HepG2 (cell line): ENCODE results near the gene PGAP3. TPM values are rescaled to one million over a fixed set of nuclear protein-coding genes. Genes with fewer than 3 reads are reported as not detected.

Experiments
- ATAC-seq: fragments of 200-7000 bp; cut with Tn5 transposase; 3 replicates; pipeline ENCODE4 v1.9.1; 2020; ENCODE audit warnings: mild to moderate bottlenecking, moderate library complexity
- BruUV-seq: library from RNA; stranded (reverse); fragments of 400-500 nt; replicated peaks from 2 replicates; lab custom pipeline; 2021; lab: Mats Ljungman, UMichigan
- CTCF ChIA-PET: fragments of 300-600 bp; formaldehyde crosslinking; extraction: SDS; loops from one replicate; lab custom pipeline; 2021; ENCODE audit warnings: low total read pairs, inconsistent platforms, low intra/inter-chr PET ratio; lab: Yijun Ruan, JAX
- POLR2A ChIA-PET: fragments of 350-600 bp; sonication (Branson Sonifier 250); formaldehyde crosslinking; loops from one replicate; lab custom pipeline; 2020; ENCODE audit warnings: antibody characterized with exemption, inconsistent platforms; lab: Yijun Ruan, JAX
- DNase-seq: peaks from one replicate; pipeline ENCODE4 v3.0.0-alpha.2; 2015; ENCODE audit warnings: low spot score
- FAIRE-seq: peaks from 3 replicates; lab custom pipeline; 2011; peaks lifted over from hg19 to GRCh38; lab: Jason Lieb, UNC
- H2AFZ ChIP-seq: one replicate; pipeline ENCODE4 v1.6.1; 2011; ENCODE audit warnings: low read length, inconsistent platforms
- H3K27ac ChIP-seq: fragments of 300-600 bp; 3 replicates; pipeline ENCODE4 v1.8.0; 2011; ENCODE audit warnings: mixed run types, mild to moderate bottlenecking, mixed read lengths, low read length, inconsistent platforms; ENCODE audit not compliant: insufficient read depth; ENCODE audit errors: extremely low read length
- H3K27me3 ChIP-seq, 2 experiments: fragments of 200-600 bp in 1 of 2; 2 replicates in 1 of 2; 3 replicates in 1 of 2; pipeline versions ENCODE4 v1.6.0 to v1.8.0; 2011; ENCODE audit warnings: low read length in 2 of 2, mild to moderate bottlenecking in 2 of 2, moderate library complexity in 2 of 2, inconsistent platforms in 1 of 2; ENCODE audit not compliant: insufficient read depth in 2 of 2, control insufficient read depth in 1 of 2
- H3K36me3 ChIP-seq, 2 experiments: fragments of 200-600 bp in 1 of 2; replicated peaks in 1 of 2; 2 replicates in 1 of 2; 3 replicates in 1 of 2; pipeline versions ENCODE4 v1.5.1 to v1.8.0; 2011; ENCODE audit warnings: low read length in 2 of 2, inconsistent platforms in 1 of 2; ENCODE audit not compliant: insufficient read depth in 2 of 2, control insufficient read depth in 1 of 2
- H3K4me1 ChIP-seq: 2 replicates; pipeline ENCODE4 v1.5.1; 2012; ENCODE audit warnings: low read length, inconsistent platforms; ENCODE audit not compliant: insufficient read depth
- H3K4me2 ChIP-seq: 2 replicates; pipeline ENCODE4 v1.6.0; 2011; ENCODE audit warnings: low read depth, low read length, inconsistent platforms
- H3K4me3 ChIP-seq, 3 experiments: fragments of 200-600 bp in 1 of 3; sonication (generic), shearing (Covaris generic) in 1 of 3; replicated peaks in 1 of 3; 2 replicates each; pipeline ENCODE4 v1.5.1; 2011 to 2016; ENCODE audit warnings: low read length in 3 of 3, inconsistent platforms in 2 of 3, low read depth in 2 of 3, mild to moderate bottlenecking in 2 of 3, control low read depth in 1 of 3, mixed read lengths in 1 of 3; ENCODE audit not compliant: insufficient read depth in 1 of 3
- H3K79me2 ChIP-seq: one replicate; pipeline ENCODE4 v1.6.1; 2011; ENCODE audit warnings: low read length, inconsistent platforms; ENCODE audit not compliant: insufficient read depth
- H3K9ac ChIP-seq: 2 replicates; pipeline ENCODE4 v1.6.0; 2011; ENCODE audit warnings: mild to moderate bottlenecking, low read depth, low read length, inconsistent platforms; ENCODE audit not compliant: insufficient read depth
- H3K9me3 ChIP-seq: 2 replicates; pipeline ENCODE4 v1.5.1; 2012; ENCODE audit warnings: mild to moderate bottlenecking, low read length
- H4K20me1 ChIP-seq: 2 replicates; pipeline ENCODE4 v1.6.0; 2011; ENCODE audit warnings: inconsistent platforms, mild to moderate bottlenecking, low read length, moderate library complexity; ENCODE audit not compliant: insufficient read depth
- ETV6 ChIP-seq: sonication (generic); formaldehyde crosslinking; conservative IDR thresholded peaks from 2 replicates; pipeline ENCODE4 v1.4.0; 2020; ENCODE audit warnings: missing genetic modification reagents
- HNRNPL ChIP-seq: fragments of 200-400 bp; formaldehyde crosslinking; IDR thresholded peaks from 2 replicates; pipeline ENCODE4 v1.6.1; 2017; ENCODE audit warnings: mild to moderate bottlenecking, low read depth, low read length
- ZBTB4 ChIP-seq: sonication (generic); formaldehyde crosslinking; IDR thresholded peaks from 2 replicates; pipeline ENCODE4 v1.4.0; 2020; ENCODE audit warnings: missing genetic modification reagents, mild to moderate bottlenecking, borderline replicate concordance
- ZNF296 ChIP-seq: sonication (generic); formaldehyde crosslinking; conservative IDR thresholded peaks from 2 replicates; pipeline ENCODE4 v1.5.0; 2020; ENCODE audit warnings: mild to moderate bottlenecking, missing genetic modification reagents
- ZNF747 ChIP-seq: sonication (generic); formaldehyde crosslinking; IDR thresholded peaks from 2 replicates; pipeline ENCODE4 v1.8.1; 2023; ENCODE audit warnings: missing genetic modification reagents, mild to moderate bottlenecking, borderline replicate concordance
- WGBS: methylation state at CpG from one replicate; pipeline ENCODE4 v1.1.6; 2017; ENCODE audit warnings: low lambda C conversion rate; 5-methylcytosine and 5-hydroxymethylcytosine counted together
- in situ Hi-C: cut with HindIII; loops from 2 replicates; pipeline ENCODE4 v1.10.0; 2017; ENCODE audit warnings: low pct_unique_long_range_greater_than_20kb; ENCODE audit not compliant: extremely low pct_ligation_motif_present
- intact Hi-C: fragments of 100-400 bp; cut with micrococcal nuclease; formaldehyde crosslinking; loops from one replicate; pipeline ENCODE4 v1.10.0; 2022; ENCODE audit not compliant: unreplicated experiment
- polyA plus RNA-seq, 8 experiments: library from polyadenylated mRNA; depleted of rRNA in 3 of 8; stranded (reverse) in 7 of 8; unstranded in 1 of 8; fragments of >200 nt; fragmentation: Illumina TruSeq in 4 of 8; extraction: Trizol in 4 of 8; gene quantifications; 2 replicates each; pipeline versions ENCODE4 v1.2.1 to v1.2.3, GENCODE V29; 2011 to 2016; ENCODE audit warnings: low read depth in 4 of 8, missing spikeins in 1 of 8, mixed read lengths in 1 of 8; ENCODE audit not compliant: insufficient read depth in 1 of 8
- total RNA-seq, 5 experiments: library from RNA; depleted of rRNA; stranded (reverse); fragments of >200 nt; fragmentation: Illumina TruSeq; extraction: Trizol; gene quantifications; 2 replicates each; pipeline ENCODE4 v1.2.3, GENCODE V29; 2016; ENCODE audit warnings: low read depth in 1 of 5

The PGAP3 gene
- total and polyA plus RNA-seq, 2 of the 13 experiments (the other 11 are each of a cell fraction or from before 2014, with no cell fraction given), result 11.9 to 14.6 TPM

DNA sequence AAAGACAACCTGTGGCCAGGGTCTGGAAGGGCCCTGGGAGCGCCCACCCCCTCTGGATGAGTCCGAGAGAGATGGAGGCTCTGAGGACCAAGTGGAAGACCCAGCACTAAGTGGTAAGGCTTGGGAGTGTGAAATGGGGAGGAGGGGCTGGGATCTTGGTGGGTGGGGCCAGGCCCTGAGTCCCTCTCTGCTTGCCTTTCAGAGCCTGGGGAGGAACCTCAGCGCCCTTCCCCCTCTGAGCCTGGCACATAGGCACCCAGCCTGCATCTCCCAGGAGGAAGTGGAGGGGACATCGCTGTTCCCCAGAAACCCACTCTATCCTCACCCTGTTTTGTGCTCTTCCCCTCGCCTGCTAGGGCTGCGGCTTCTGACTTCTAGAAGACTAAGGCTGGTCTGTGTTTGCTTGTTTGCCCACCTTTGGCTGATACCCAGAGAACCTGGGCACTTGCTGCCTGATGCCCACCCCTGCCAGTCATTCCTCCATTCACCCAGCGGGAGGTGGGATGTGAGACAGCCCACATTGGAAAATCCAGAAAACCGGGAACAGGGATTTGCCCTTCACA is 52.2 kb downstream of the PGAP3 start:
- H3K9ac ChIP-seq, result peak overlapping the region; percentile 89; the same call in 1 of the 2 replicates
- H3K4me1 ChIP-seq, result peaks cover 86% of the 10 kb centered on the region
- no peaks in the 10 kb centered on the region; a peak in 1 of 5 replicates for H3K36me3 ChIP-seq
- intact Hi-C loops (no loop called here), in situ Hi-C loops (no loop called here)
- TF ChIP-seq ETV6 (CRISPR knock-in tag) (no peak), ZNF296 (CRISPR knock-in tag) (0 out of 2 replicates have a peak, but pooled peaks have one; percentile 36), ZNF747 (CRISPR knock-in tag) (no peak), HNRNPL (0 out of 2 replicates have a peak, but pooled peaks have one; percentile 54), ZBTB4 (0 out of 2 replicates have a peak, but pooled peaks have one; percentile 26)
- H3K4me2 ChIP-seq, result peak overlapping the region; percentile 99
- peaks cover 29% of the 10 kb centered on the region for H3K79me2 ChIP-seq
- no peak overlapping the region for H3K27ac ChIP-seq
- peak overlapping the region in 1 of 3 experiments; percentile 87; a peak in 1 of 6 replicates for H3K4me3 ChIP-seq
- FAIRE-seq (no peak), ATAC-seq (no peak), DNase-seq (no peak)
- CTCF ChIA-PET, result interaction anchor here (2.8 to 5.6 kb wide), 2 partner anchors 13 to 18 kb away, joined by 12 to 70 read pairs; no protein-coding TSS in a partner anchor
- no peak overlapping the region for H2AFZ ChIP-seq
- 58% methylated on average over 8 of the region's 8 CpGs for WGBS
- H3K9me3 ChIP-seq, result no peaks in the 10 kb centered on the region
- no peaks in the 10 kb centered on the region for H4K20me1 ChIP-seq
- POLR2A ChIA-PET, result interaction anchor here (0.9 to 2.6 kb wide), 4 partner anchors 12 to 104 kb away, joined by 3 to 7 read pairs (median 4); partner anchors contain the start of gene ERBB2
- peaks cover 3 to 26% of the 10 kb centered on the region in 2 experiments; a peak in 3 of 5 replicates for H3K27me3 ChIP-seq
- BruUV-seq, result no TSS peak
